COLO829 (cell line): ENCODE results near the gene ZNF76.
A peak's percentile ranks its signal among the peaks of the same experiment; 100 is the strongest.

Experiments
- DNase-seq: peaks from one replicate; pipeline ENCODE4 v3.0.0; 2012; ENCODE audit warnings: low spot score

Gene ZNF76

GRCh38 chr6:35267897-35268296 is 8.4 kb downstream of the ZNF76 start:
- DNase-seq, result no peak

GRCh38 chr6:35272005-35272404 is 12.5 kb downstream of the ZNF76 start:
- DNase-seq, result no peak

- DNase-seq, result no peak
Observed at GRCh38 chr6:35273822-35274559, 14.5 kb downstream of the ZNF76 start.

- DNase-seq, result no peak
Observed at GRCh38 chr6:35275744-35276260, 16.3 kb downstream of the ZNF76 start.

GRCh38 chr6:35278708-35279107 is 19.2 kb downstream of the ZNF76 start:
- no peak for DNase-seq

- DNase-seq, result no peak
Observed at GRCh38 chr6:35280903-35281302, 21.4 kb downstream of the ZNF76 start.

GRCh38 chr6:35282472-35282871 is 22.9 kb downstream of the ZNF76 start:
- no peak for DNase-seq

GRCh38 chr6:35283361-35283760 is 23.8 kb downstream of the ZNF76 start:
- DNase-seq, result no peak

GRCh38 chr6:35287671-35288396 is 28.3 kb downstream of the ZNF76 start:
- no peak for DNase-seq

- no peak for DNase-seq
Observed at GRCh38 chr6:35288834-35289233, 29.3 kb downstream of the ZNF76 start.

- no peak for DNase-seq
Observed at GRCh38 chr6:35291491-35291890, 32.0 kb downstream of the ZNF76 start.

- no peak for DNase-seq
Observed at GRCh38 chr6:35292494-35292893, 33.0 kb downstream of the ZNF76 start.

- no peak for DNase-seq
Observed at GRCh38 chr6:35293681-35294080, 34.1 kb downstream of the ZNF76 start.

- DNase-seq, result peak; percentile 80
Observed at GRCh38 chr6:35294308-35294945, 34.9 kb downstream of the ZNF76 start.

- DNase-seq, result no peak
Observed at GRCh38 chr6:35295036-35295435, 35.5 kb downstream of the ZNF76 start.

- no peak for DNase-seq
Observed at GRCh38 chr6:35295521-35296315, 36.2 kb downstream of the ZNF76 start.

GRCh38 chr6:35296931-35297600 is 37.5 kb downstream of the ZNF76 start:
- no peak for DNase-seq

GRCh38 chr6:35297601-35298481 is 38.3 kb downstream of the ZNF76 start, which contains the start of gene DEF6:
Gene DEF6 (plus strand): TSS chr6:35297818. CDS start chr6:35297857, 39 bp downstream.
- DNase-seq, result no peak

- no peak for DNase-seq
Observed at GRCh38 chr6:35298625-35299140, 39.1 kb downstream of the ZNF76 start.

GRCh38 chr6:35299674-35300073 is 40.1 kb downstream of the ZNF76 start:
- no peak for DNase-seq
